Neural progenitor cell (in vitro differentiated cells): ENCODE measurements around the gene USP37. TPM values are rescaled to one million over a fixed set of nuclear protein-coding genes. Genes with fewer than 3 reads are reported as not detected.
"Not testable (repeated sequence)": the region's sequence is repeated elsewhere in the genome, so short reads cannot be mapped to it uniquely, and the experiment has no call there.

Experiments
- DNase-seq: peaks from one replicate; pipeline ENCODE4 v3.0.0-alpha.2; 2016; ENCODE audit warnings: low spot score
- H2AFZ ChIP-seq: fragments of 200-600 bp; sonication (generic); replicated peaks from 2 replicates; pipeline ENCODE4 v1.6.1; 2016; ENCODE audit warnings: antibody characterized with exemption
- H3F3A ChIP-seq: fragments of 200-600 bp; sonication (generic); 2 replicates; pipeline ENCODE4 v1.6.1; 2016; ENCODE audit warnings: antibody characterized with exemption, low read depth
- H3K27ac ChIP-seq: fragments of 200-600 bp; sonication (generic); 2 replicates; pipeline ENCODE4 v1.5.1; 2016; ENCODE audit warnings: mild to moderate bottlenecking
- H3K27me3 ChIP-seq: fragments of 200-600 bp; sonication (generic); 2 replicates; pipeline ENCODE4 v1.6.1; 2016; ENCODE audit warnings: mild to moderate bottlenecking, moderate library complexity
- H3K36me3 ChIP-seq: fragments of 200-600 bp; sonication (generic); 2 replicates; pipeline ENCODE4 v1.5.1; 2016
- H3K4me1 ChIP-seq: fragments of 200-600 bp; sonication (generic); 2 replicates; pipeline ENCODE4 v1.6.1; 2016; ENCODE audit warnings: mixed run types
- H3K4me2 ChIP-seq: fragments of 200-600 bp; sonication (generic); 2 replicates; pipeline ENCODE4 v1.6.1; 2016
- H3K4me3 ChIP-seq: fragments of 200-600 bp; sonication (generic); 2 replicates; pipeline ENCODE4 v1.5.1; 2016
- H3K79me2 ChIP-seq: fragments of 200-600 bp; sonication (generic); 2 replicates; pipeline ENCODE4 v1.6.1; 2016; ENCODE audit warnings: low read depth
- H3K9ac ChIP-seq: fragments of 200-600 bp; sonication (generic); 2 replicates; pipeline ENCODE4 v1.6.1; 2016
- H3K9me3 ChIP-seq: fragments of 200-600 bp; sonication (generic); 2 replicates; pipeline ENCODE4 v1.5.1; 2016; ENCODE audit warnings: low read depth
- H4K20me1 ChIP-seq: fragments of 200-600 bp; sonication (generic); 2 replicates; pipeline ENCODE4 v1.6.1; 2016; ENCODE audit warnings: low read depth
- H3K27ac Mint-ChIP-seq: 3 replicates; pipeline ENCODE4 v1.8.0; 2021; ENCODE audit warnings: mixed read lengths
- H3K27me3 Mint-ChIP-seq: 2 replicates; pipeline ENCODE4 v1.8.0; 2022; ENCODE audit warnings: low read depth, mild to moderate bottlenecking, inconsistent platforms, moderate library complexity, mixed read lengths; ENCODE audit not compliant: insufficient read depth
- H3K36me3 Mint-ChIP-seq: 3 replicates; pipeline ENCODE4 v1.8.0; 2021; ENCODE audit warnings: mixed read lengths
- H3K4me1 Mint-ChIP-seq: 3 replicates; pipeline ENCODE4 v1.8.0; 2021; ENCODE audit warnings: mixed read lengths
- H3K4me3 Mint-ChIP-seq: 3 replicates; pipeline ENCODE4 v1.8.0; 2021; ENCODE audit warnings: mild to moderate bottlenecking, moderate library complexity, mixed read lengths
- H3K9me3 Mint-ChIP-seq: 3 replicates; pipeline ENCODE4 v1.8.0; 2020; ENCODE audit warnings: mixed read lengths
- EZH2 ChIP-seq: fragments of 200-600 bp; sonication (generic); IDR thresholded peaks from 2 replicates; pipeline ENCODE4 v1.6.1; 2017; ENCODE audit warnings: antibody characterized with exemption, mild to moderate bottlenecking, moderate library complexity
- EZH2phosphoT487 ChIP-seq: fragments of 200-600 bp; sonication (generic); IDR thresholded peaks from 2 replicates; pipeline ENCODE4 v1.6.1; 2017; ENCODE audit warnings: antibody characterized with exemption
- total RNA-seq: library from RNA; depleted of rRNA; stranded (reverse); fragments of >200 nt; gene quantifications from 2 replicates; pipeline ENCODE4 v1.2.3, GENCODE V29; 2015; ENCODE audit warnings: low replicate concordance
- TF ChIP-seq, protein P1 (sequence below): fragments of 200-600 bp; sonication (generic); IDR thresholded peaks from 2 replicates; pipeline ENCODE4 v1.5.1; 2017; ENCODE audit warnings: antibody characterized with exemption, mild to moderate bottlenecking

USP37 gene
- total RNA-seq, 1 donor from 2014 or later = 35.1 TPM

GRCh38 chr2:218536804-218537494 lies 31.2 kb downstream of the USP37 start:
- H3K9me3 ChIP-seq = no peaks in the 10 kb centered on the region
- no peak overlapping the region for H3K27ac ChIP-seq
- Mint-ChIP-seq H3K4me3 (no peak overlapping the region), H3K27ac (no peak overlapping the region), H3K36me3 (peaks cover 29% of the 10 kb centered on the region), H3K4me1 (no peaks in the 10 kb centered on the region), H3K27me3 (no peaks in the 10 kb centered on the region), H3K9me3 (no peaks in the 10 kb centered on the region)
- no peak overlapping the region for H3K4me2 ChIP-seq
- TF ChIP-seq, protein P1, sequence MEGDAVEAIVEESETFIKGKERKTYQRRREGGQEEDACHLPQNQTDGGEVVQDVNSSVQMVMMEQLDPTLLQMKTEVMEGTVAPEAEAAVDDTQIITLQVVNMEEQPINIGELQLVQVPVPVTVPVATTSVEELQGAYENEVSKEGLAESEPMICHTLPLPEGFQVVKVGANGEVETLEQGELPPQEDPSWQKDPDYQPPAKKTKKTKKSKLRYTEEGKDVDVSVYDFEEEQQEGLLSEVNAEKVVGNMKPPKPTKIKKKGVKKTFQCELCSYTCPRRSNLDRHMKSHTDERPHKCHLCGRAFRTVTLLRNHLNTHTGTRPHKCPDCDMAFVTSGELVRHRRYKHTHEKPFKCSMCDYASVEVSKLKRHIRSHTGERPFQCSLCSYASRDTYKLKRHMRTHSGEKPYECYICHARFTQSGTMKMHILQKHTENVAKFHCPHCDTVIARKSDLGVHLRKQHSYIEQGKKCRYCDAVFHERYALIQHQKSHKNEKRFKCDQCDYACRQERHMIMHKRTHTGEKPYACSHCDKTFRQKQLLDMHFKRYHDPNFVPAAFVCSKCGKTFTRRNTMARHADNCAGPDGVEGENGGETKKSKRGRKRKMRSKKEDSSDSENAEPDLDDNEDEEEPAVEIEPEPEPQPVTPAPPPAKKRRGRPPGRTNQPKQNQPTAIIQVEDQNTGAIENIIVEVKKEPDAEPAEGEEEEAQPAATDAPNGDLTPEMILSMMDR = no peak
- no peak for TF ChIP-seq EZH2phosphoT487
- no peaks in the 10 kb centered on the region for H3K27me3 ChIP-seq
- no peaks in the 10 kb centered on the region for H3K79me2 ChIP-seq
- peaks cover 11% of the 10 kb centered on the region for H3K36me3 ChIP-seq
- H3K9ac ChIP-seq = peak overlapping the region; percentile 8
- DNase-seq = no peak
- no peaks in the 10 kb centered on the region for H3F3A ChIP-seq
- H2AFZ ChIP-seq = no peak overlapping the region
- H4K20me1 ChIP-seq = peaks cover 8% of the 10 kb centered on the region
- no peaks in the 10 kb centered on the region for H3K4me1 ChIP-seq
- no peak overlapping the region for H3K4me3 ChIP-seq

DNA sequence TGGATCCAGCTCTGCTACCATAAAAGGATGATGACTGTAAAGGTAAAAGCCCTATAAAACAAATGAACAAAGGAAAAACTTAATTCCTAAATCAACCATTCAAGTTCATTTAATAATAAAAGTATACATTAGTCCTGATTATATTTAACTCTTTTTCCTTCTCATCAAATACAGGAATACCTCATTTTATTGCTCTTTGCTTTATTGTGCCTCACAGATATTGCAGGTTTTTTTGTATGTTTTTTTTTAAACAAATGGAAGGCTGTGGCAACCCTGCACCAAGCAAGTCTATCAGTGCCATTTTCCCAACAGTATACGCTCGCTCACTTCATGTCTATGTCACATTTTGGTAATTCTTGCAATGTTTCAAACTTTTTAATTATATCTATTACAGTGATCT lies 38.2 kb downstream of the USP37 start:
- no peak overlapping the region for H3K4me3 ChIP-seq
- H3K4me2 ChIP-seq = no peak overlapping the region
- TF ChIP-seq, protein P1 = no peak
- TF ChIP-seq EZH2 = no peak
- no peak for TF ChIP-seq EZH2phosphoT487
- Mint-ChIP-seq H3K27me3 (no peaks in the 10 kb centered on the region), H3K9me3 (peaks cover 13% of the 10 kb centered on the region), H3K4me1 (no peaks in the 10 kb centered on the region), H3K4me3 (no peak overlapping the region), H3K36me3 (peaks cover 59% of the 10 kb centered on the region), H3K27ac (no peak overlapping the region)
- no peak overlapping the region for H2AFZ ChIP-seq
- H3K9ac ChIP-seq = no peak overlapping the region
- no peaks in the 10 kb centered on the region for H3K27me3 ChIP-seq
- no peaks in the 10 kb centered on the region for H4K20me1 ChIP-seq
- H3K36me3 ChIP-seq = peaks cover 38% of the 10 kb centered on the region
- no peak overlapping the region for H3K27ac ChIP-seq
- no peaks in the 10 kb centered on the region for H3F3A ChIP-seq
- DNase-seq = no peak
- H3K9me3 ChIP-seq = no peaks in the 10 kb centered on the region
- no peaks in the 10 kb centered on the region for H3K79me2 ChIP-seq
- no peaks in the 10 kb centered on the region for H3K4me1 ChIP-seq

DNA sequence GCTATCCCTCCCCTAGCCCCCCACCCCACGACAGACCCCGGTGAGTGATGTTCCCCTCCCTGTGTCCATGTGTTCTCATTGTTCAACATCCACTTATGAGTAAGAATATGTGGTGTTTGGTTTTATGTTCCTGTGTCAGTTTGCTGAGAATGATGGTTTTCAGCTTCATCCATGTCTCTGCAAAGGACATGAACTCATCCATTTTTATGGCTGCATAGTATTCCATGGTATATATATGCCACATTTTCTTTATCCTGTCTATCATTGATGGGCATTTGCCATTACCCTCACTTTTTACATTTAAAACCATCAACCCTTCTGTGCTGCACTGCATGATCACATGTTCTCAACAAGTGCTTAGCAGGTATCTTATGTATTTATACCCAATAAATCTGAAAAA lies 39.7 kb downstream of the USP37 start:
- Mint-ChIP-seq H3K9me3 (peaks cover 21% of the 10 kb centered on the region), H3K36me3 (peaks cover 69% of the 10 kb centered on the region)
- H3K27me3 ChIP-seq, H3F3A ChIP-seq, H2AFZ ChIP-seq, H3K9ac ChIP-seq, DNase-seq, H3K79me2 ChIP-seq, H3K9me3 ChIP-seq, H3K4me1 ChIP-seq, H3K4me2 ChIP-seq, H3K27me3 Mint-ChIP-seq, H3K4me1 Mint-ChIP-seq, H3K27ac Mint-ChIP-seq, H3K4me3 ChIP-seq, H3K27ac ChIP-seq, H3K4me3 Mint-ChIP-seq, H4K20me1 ChIP-seq: not testable (repeated sequence)
- H3K36me3 ChIP-seq = peaks cover 43% of the 10 kb centered on the region

DNA sequence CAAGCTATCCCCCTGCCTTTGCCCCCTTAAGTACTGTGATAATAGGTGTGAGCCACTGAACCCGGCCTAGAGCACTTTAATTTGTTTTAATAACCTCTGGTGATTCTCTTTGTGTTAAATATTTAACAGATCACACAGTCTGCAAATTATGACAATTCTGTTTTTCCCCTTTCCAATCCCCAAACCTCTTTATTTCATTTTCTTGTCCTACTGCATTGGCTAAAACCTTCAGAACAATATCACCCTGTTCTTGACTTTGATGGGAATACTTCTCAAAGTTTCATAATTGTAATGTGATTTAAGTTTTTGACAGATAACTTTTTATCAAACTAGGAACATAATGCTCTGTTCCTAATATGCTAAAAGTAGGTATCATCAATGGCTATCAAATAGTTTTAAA lies 44.5 kb downstream of the USP37 start:
- no peak for DNase-seq
- no peaks in the 10 kb centered on the region for H3K4me1 ChIP-seq
- Mint-ChIP-seq H3K4me3 (no peak overlapping the region), H3K27me3 (no peaks in the 10 kb centered on the region), H3K27ac (no peak overlapping the region), H3K36me3 (peaks cover 45% of the 10 kb centered on the region), H3K9me3 (peaks cover 21% of the 10 kb centered on the region), H3K4me1 (no peaks in the 10 kb centered on the region)
- H3K79me2 ChIP-seq = no peaks in the 10 kb centered on the region
- no peak overlapping the region for H3K4me2 ChIP-seq
- no peak overlapping the region for H3K9ac ChIP-seq
- H3K36me3 ChIP-seq = peaks cover 32% of the 10 kb centered on the region
- no peaks in the 10 kb centered on the region for H4K20me1 ChIP-seq
- no peaks in the 10 kb centered on the region for H3K9me3 ChIP-seq
- H3K27ac ChIP-seq = no peak overlapping the region
- no peaks in the 10 kb centered on the region for H3F3A ChIP-seq
- H3K27me3 ChIP-seq = no peaks in the 10 kb centered on the region
- TF ChIP-seq EZH2 = no peak
- TF ChIP-seq, protein P1 = no peak
- no peak overlapping the region for H3K4me3 ChIP-seq
- H2AFZ ChIP-seq = no peak overlapping the region
